Esophagus muscularis mucosa (tissue), 3 donors: ENCODE data around the gene TCEAL9.

Experiments used
- CTCF ChIP-seq, 3 experiments: fragments of 200-600 bp in 2 of 3; fragments of 450-650 bp in 1 of 3; sonication (generic) in 2 of 3; IDR thresholded peaks; one replicate each; pipeline ENCODE4 v1.5.1; 2017 to 2019; ENCODE audit warnings: antibody characterized with exemption in 3 of 3, mild to moderate bottlenecking in 2 of 3, moderate library complexity in 1 of 3
- POLR2A ChIP-seq: fragments of 450-650 bp; IDR thresholded peaks from one replicate; pipeline ENCODE4 v1.6.1; 2017; ENCODE audit warnings: antibody characterized with exemption, moderate library complexity, mild to moderate bottlenecking, low read depth

GRCh38 chrX:103356858-103357257 lies 552 bp downstream of the TCEAL9 start:
- TF ChIP-seq CTCF (IDR thresholded peaks at IDR 0.05): no peak
- TF ChIP-seq POLR2A: no peak
